ENCODE data around the gene C12orf76.
A peak's percentile ranks its signal among the peaks of the same experiment; 100 is the strongest.
"Not testable (repeated sequence)": the region's sequence is repeated elsewhere in the genome, so short reads cannot be mapped to it uniquely, and the experiment has no call there.

Gene C12orf76

DNA sequence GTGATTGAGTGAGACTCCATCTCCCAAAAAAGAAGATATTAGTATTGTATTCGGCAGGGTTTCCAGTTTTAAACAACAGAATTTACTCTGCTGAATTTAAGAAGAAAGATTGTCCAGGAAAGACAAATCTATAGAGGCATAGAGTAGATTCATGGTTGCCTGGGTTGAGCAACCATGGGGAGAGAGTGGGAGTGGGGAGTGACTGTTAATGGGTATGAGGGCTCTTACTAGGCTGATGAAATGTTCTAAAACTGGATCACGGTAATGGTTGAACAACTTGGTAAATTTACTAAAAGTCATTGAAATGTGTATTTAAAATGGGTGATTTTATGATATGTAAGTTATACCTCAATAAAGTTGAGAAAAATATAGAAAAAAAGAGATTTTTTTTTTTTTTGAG lies 13.9 kb upstream of the C12orf76 start:
- peak; percentile 67 for DNase-seq

DNA sequence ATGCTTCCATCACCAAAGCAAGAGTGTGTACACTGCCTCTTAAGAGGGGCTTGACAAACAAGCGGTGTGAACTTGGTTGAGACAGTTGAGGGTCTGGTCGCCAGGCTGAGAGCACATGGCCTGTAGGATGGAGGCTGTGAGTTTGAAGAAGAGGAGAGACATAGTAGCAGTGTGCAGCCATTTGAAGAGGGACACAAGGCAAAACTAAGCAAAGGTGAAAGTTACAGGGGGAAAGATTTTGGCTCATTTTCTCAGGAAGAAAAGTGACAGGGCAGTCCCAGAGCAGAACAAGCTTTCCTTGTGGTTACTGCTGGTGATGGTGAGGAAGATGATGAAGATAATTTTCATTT lies 11.3 kb upstream of the C12orf76 start:
- DNase-seq = no peak

DNA sequence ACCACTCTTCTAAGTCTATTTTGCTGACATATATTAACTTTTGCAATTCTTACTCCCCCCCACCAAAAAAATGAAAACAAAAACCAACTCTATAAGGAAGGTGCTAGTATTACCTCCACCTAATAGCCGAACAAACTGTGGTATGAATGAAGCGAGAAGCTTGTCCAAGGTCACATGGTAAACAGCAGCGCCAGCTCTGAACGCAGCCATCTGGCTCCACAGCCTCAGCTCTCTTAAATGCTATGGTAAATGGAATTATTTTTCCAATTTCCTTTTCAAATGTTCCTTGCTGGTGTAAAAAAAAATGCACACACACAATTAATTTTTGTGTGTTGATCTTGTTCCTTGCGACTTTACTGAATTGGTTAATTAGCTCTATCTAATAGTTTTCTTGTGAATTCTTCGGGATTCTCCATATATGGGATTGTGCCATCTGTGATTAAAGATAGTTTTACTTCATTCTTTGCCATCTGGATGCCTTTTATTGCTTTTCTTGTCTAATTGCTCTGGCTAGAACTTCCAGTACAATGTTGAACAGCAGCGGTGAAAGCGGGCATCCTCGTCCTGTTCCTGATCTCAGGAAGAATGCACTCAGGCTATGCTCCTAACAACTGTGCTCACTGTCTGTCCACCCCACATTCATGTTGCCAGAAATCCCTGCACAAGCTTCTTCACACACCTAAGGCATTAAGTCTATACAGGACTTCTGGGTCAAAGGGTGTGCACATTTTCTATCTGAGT lies 10.7 kb upstream of the C12orf76 start:
- no peak for DNase-seq

DNA sequence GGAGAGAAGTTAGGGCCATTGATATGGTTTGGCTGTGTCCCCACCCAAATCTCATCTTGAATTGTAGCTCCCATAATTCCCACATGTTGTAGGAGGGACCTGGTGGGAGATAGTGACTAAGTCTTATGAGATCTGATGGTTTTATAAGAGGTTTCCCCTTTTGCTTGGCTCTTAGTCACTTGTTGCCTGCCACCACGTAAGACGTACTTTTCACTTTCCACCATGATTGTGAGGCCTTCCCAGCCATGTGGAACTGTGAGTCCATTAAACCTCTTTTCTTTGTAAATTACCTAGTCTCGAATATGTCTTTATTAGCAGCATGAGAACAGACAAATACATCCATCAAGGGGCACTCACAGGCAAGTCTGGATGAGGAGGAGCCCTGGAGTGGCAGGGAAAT lies 8.3 kb upstream of the C12orf76 start:
- peak; percentile 48 for DNase-seq

DNA sequence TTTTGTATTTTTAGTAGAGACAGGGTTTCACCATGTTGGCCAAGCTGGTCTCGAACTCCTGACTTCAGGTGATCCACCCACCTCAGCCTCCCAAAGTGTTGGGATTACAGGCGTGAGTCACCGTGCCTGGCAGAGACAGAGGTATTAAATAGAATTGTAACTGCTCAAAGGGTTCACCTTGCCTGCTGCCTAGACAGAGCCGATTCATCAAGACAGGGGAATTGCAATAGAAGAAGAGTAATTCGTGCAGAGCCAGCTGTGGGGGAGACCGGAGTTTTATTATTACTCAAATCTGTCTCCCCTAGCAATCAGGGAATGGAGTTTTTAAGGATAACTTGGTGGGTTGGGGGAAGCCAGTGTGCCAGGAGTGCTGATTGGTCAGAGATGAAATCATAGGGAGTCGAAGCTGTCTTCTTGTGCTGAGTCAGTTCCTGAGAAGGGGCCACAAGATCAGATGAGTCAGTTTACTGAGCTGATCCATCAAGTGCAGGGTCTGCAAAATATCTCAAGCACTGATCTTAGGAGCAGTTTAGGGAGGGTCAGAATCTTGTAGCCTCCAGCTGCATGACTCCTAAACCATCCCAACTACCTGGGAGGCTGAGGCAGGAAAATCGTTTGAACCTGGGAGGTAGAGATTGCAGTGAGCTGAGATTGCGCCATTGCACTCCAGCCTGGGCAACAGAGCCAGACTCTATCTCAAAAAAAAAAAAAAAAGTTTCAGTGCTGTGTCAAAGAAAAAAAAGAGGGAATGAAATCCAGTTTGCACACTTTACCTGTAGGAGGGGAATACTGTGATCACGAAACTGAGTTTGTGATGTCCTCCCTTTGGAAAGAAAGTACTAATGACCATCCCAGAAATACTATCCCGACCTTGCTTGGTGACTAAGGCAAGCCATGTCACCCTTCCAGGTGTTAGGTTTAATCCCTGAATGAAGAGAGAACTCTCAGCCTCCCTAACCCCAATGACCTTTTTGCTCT lies 7.3 kb upstream of the C12orf76 start:
- peak; percentile 76 for DNase-seq

DNA sequence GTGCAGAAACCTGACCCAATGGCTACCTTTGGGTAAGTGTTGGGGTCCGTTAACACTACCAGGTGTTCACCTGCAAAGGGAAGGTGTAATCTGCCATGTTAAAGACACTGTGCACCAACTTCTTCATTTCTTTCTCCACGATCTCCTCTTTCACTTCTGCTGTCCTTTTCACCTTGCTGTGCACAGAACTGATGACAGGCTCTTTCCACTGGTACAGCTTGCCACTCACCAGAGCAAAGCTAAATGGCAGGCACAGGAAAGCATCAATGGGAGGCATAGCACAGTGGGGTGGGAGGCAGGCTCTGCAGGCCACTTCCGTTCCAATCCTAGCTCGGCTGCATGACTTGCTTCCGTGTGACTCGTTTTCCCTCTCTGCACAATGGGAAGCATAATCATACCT lies 2.6 kb upstream of the C12orf76 start:
- no peak for DNase-seq

DNA sequence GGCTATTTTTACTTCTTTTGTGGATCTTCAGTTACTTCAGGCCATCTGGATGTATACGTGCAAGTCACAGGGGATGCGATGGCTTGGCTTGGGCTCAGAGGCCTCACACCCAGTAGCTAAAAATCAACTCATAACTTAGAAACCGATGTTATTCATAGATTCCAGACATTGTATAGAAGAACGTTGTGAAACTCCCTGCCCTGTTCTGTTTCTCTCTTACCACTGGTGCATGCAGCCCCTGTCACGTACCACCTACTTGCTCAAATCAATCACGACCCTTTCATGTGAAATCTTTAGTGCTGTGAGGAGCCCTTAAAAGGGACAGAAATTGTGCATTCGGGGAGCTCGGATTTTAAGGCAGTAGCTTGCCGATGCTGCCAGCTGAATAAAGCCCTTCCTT lies 1.3 kb upstream of the C12orf76 start:
- DNase-seq = not testable (repeated sequence)

DNA sequence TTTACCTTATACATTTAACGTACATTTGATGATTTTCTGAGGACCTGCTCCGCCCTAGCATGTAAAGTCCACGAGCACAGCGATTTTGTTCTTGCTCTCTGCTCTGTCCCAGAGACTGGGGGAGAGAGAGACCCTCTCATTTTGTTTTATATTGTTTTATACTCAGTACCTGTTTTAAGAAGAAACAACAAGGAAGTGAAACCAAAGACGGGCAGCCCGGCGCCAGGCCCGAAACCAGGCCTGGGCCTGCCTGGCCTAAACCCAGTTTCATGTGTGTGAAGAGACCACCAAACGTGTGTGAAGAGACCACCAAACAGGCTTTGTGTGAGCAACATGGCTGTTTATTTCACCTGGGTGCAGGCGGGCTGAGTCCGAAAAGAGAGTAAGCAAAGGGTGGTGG lies 712 bp upstream of the C12orf76 start:
- DNase-seq = peak; percentile 55

DNA sequence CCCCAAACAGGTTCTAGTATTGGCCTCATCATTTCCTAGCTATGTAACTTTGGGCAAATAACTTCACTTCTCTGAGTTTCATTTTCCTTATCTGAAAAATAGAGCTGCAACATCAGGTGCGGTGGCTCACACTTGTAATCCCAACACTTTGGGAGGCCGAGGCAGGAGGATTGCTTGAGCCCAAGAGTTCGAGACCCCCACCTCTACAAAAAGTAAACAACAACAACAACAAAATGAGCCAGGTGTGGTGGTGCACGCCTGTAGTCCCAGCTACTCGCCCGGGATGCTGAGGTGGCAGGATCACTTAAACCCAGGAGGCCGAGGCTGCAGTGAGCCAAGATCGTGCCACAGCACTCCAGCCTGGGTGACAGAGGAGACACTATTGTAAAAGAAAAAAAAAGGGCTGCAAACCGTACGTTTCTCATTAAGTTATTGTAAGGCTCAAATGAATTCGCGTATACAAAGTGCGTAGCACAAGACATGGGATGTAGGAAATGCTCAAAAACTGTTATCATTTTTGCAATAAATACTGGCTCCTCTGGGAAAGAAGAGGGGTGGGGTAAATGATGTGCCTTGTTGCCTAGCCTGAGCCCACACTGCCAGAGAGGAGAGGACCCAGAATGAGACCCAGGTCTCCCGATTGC lies 903 bp downstream of the C12orf76 start:
- DNase-seq = no peak

DNA sequence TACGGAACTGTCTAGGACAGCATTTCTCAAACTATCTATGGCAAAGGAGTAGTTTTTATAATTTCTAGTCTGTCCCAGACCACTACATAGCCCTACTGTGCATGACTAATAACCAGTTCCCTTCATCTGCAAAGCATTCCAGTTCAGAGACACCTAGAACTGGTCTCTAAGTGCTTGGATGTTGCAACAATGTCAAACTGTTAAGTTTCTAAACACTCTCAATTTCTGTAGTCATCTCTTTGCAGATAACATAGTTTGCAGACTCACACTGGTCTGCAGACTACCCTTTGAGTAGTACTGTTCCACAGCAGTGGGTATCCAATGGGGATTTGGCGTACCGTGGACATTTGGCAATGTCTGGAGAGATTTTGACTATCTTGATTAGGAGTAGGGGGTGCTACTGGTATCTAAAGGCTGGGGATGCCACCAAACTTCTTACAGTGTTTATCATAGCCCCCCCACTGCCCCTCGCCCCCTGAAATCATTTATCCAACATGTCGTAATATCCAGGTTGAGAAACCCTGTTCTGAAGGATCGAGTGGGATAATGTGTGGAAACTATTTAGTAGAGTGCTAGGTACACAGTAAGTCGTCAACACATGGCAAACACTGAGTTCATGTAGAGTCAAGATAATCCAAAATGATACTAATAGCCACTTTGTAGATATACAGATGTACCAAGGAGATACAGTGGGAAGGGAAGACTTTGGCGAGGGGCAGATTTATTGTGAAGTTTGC lies 1.7 kb downstream of the C12orf76 start:
- DNase-seq = peak; percentile 19

DNA sequence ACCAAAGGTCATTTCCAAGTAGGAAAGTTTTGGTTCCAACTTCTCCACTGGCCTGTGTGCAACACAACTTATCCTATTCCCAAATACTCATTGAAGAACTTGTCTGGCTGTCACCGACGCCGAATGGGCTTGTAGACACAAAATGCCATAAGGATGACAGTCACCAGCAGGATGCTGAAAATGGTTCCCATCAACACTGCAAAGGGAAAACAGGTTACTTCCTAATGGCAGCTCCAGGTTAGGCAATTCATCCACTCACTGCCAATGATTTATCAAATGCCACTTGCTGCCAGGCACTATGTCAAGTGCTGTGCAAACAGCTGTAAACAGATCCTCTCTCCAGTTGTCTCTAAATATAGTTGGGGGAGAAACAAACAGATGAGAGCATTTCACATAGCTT lies 6.1 kb downstream of the C12orf76 start:
- no peak for DNase-seq

DNA sequence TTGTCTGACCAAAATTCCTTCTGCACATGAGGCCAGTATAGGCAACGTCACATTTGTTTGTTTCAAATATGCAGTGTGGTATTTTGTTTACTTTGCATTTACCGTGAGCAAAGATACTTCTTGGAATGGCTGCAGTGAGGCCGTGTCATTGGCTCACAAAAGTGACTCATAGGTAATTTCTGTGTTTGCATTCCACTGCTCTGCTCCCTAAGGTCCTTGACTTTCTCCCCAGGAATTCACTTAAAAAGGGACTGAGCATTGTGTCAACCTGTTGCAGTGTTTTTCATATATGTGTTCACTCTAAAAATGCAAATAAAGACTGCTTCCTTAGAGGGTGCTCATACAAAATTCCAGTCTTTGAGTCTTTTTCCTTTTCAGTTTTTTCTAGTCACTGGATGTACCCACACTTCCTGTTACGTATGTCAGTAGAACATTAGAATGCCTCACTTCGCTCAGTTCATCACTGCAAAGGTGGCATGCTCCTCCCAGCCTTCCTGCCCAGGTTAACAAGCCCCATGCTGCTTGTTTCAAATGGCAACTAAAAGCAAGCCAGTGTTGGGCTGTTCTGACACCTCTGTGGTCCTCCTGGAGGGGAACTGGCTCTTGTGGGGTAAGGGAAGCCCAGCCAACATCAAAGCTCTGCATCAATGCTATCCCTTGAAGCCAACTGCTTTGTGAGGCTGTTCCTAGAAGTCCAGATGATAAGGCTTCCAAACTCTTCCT lies 9.1 kb downstream of the C12orf76 start:
- DNase-seq = no peak

DNA sequence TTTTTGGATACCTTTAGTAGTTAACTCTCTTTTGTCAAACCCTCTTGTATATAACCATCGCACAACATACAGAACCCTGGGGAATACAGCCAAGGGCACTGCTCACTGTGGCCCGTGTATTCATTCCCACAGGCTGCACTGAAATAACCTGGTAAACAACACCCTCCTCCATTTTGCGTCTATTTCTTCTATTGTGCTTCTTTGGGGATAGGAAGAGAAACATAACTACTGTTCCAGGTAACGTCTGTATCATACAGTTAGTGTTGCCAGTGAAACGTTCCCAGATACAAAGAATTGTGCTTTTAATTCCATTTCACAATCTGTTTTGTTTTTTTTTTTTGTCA lies 9.6 kb downstream of the C12orf76 start:
- DNase-seq = no peak

DNA sequence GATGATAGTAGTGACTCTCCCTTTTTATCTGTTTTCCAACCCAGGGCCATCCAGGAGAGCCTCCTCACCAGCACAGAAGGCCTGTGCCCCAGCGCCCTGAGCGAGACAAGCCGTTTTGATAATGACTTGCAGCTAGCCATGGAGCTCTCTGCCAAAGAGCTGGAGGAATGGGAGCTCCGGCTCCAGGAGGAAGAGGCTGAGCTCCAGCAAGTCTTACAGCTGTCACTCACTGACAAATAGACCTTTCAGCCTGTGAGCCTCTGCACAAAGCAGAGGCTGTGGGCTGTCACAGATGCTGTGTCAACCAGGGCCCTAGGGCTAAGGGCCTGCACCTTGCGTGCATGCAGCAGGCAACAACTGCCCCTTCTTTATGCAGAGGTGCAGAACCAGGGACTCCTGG lies 11.0 kb downstream of the C12orf76 start:
- DNase-seq = no peak

DNA sequence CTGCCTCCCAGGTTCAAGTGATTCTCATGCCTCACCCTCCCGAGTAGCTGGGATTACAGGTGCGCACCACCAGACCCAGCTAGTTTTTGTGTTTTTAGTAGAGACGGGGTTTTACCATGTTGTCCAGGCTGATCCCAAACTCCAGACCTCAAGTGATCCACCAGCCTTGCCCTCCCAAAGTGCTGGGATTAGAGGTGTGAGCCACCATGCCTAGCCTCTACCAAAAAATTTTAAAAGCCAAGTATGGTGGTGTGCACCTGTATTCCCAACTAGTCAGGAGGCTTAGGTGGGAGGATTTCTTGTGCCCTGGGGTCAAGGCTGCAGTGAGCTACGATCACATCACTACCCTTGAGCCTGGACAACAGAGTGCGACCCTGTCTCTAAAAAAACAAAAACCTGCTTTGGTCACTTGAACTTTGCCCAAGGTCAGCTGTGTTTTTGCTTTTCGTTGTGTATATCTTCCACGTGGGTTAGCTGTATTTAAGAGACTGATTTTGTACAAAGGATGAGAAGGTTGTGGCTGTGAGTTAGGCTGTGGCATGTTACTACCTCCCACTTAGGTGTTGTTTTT lies 12.7 kb downstream of the C12orf76 start:
- DNase-seq = no peak

DNA sequence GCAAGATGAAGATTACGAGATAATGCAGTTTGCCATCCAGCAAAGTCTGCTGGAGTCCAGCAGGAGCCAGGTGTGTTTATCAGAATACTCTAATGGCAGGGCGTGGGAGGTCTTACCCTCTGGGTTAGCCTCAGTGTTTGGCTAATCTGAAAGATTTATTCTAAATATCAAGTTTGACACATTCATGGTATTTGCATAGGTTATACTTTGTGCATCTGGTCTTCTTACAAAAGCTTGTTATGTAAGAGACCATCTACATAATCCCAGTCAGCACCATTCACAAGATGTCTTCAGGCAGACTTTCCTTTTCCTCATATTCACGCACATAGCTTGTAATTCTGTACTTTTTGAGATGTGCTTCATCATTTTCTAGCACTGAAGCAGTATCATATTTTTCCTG lies 14.4 kb downstream of the C12orf76 start:
- no peak for DNase-seq

DNA sequence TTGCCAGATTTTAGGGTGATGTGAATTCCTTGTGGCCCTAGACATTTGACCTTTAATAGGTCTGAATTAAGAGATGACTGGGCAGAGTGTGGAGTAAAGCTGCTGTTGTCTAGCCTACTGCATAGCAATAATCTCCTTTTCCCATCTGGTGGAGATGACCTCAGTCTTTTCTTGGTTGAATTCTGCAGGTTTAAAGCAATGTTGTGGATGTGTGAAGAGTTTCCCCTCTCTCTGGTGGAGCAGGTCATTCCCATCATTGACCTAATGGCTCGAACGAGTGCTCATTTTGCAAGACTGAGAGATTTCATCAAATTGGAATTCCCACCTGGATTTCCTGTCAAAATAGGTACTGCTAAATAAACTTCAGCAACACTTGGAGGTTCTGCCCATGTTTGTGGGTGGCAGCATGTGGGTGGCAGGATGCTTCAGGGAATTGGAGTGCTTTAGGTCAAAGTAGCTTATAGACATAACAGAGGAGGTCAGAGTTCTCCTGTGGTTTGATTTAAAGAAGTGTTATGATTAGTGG lies 19.0 kb downstream of the C12orf76 start:
- no peak for DNase-seq

DNA sequence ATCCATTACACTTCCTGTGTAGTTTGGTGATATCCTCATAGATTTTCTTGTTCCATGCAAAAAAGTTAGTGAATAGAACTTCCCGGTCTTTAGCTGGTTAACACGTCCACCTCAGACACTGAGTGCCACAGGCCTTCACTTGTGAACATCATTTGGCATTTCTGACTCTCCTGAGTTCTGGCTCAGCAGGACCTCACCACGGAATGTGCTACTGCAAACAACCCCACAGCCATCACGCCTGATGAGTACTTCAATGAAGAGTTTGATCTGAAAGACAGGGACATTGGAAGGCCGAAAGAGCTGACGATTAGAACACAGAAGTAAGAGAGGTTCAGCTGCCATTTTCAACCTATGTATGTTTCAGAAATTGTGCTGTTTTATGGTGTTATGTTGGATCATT lies 20.0 kb downstream of the C12orf76 start:
- DNase-seq = no peak

DNA sequence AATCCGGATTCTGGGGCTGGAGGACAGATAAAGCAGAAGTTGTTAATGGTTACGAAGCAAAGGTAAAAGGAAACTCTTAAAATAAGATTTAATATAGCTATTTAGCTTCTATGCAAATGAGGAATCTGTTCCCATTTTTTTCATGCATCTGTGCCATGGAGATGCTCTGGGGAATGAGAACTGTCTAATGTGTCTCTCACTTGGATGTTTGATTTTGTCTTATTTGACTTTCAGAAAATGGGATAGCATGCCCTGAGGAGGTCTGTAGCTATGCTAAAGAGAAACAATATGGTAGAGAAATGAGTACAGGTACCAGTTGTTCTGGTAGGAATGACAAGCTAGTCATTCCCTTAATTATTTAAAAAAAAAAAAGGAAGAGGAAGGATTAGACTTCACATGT lies 24.3 kb downstream of the C12orf76 start:
- no peak for DNase-seq

DNA sequence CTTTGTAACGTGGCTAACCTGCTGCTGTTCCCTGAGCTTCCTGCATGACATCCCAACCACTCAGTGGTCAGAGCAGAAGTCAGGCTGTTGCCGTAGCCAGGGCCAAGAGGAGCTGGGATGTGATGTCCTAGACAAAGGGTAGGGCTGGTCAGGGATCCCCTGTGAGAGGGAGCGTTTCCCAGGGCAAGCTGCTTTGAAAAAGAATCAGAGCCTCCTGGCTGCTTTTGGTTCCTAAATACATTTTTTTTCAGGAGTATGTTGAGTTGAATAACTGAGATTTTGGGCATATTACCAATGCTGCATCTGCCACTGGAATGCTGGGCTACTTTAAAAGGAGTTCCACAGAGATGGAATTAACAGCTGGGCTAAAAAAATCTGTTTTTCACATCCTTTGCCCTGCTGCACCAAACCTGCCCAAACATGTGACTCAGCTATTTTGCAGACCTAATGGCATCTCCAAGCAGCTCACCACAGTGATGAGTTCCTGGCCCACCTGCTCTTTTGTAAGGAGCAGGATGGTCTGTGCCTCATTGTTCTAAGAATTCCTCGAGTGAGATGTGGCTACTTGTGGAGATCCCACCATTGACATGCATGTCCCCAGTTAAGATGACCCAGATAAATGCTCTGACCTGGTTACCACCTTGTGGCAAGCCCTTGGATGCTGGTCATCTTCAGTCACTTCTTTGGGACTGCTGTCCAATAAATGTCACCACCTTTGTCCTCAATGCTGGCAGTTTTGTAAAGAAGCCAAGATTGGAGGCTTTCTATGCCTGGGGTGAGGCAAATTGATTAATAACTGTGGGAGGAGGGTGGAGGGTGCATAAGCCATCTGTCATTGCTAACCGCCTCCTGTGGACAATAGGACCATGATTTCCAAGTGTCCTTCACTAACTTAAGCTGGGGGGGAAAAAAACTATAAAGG lies 25.0 kb downstream of the C12orf76 start:
- DNase-seq = no peak

DNA sequence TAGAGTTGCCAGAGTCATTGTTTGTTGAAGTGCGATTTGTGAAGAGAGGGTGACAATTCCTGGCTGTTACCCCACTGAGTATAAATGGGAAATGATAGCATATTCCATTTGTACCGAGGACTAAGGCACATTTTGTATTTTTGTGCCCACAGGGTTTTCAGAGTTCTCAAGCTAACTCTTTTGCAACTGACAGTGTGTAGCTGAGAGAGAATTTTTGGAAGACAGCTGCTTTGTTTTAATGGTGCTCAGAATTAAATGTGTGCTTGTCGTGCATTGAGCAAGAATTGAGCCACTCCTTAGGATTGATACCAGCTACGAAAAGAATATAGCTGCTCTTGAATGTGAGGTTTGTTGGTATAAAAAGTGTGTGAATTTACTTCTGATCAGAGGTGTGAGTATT lies 27.4 kb downstream of the C12orf76 start:
- DNase-seq = no peak

Measured in inflammatory macrophage treated with lipopolysaccharide for 4 hours (primary cell).